CD4-positive, alpha-beta T cell (primary cell): Measurements from ENCODE around the gene THRB. TPM values are rescaled to one million over a fixed set of nuclear protein-coding genes. Genes with fewer than 3 reads are reported as not detected.

Experiments
- ATAC-seq: fragments of 200-7000 bp; cut with Tn5 transposase; one replicate; pipeline ENCODE4 v1.10.0; 2022; ENCODE audit warnings: mild to moderate bottlenecking; ENCODE audit not compliant: poor library complexity
- CTCF ChIA-PET: fragments of 350-600 bp; sonication (Branson Sonifier 250); formaldehyde crosslinking; loops from one replicate; lab custom pipeline; 2021; ENCODE audit warnings: antibody characterized with exemption, inconsistent platforms; lab: Charles Lee
- POLR2A ChIA-PET: fragments of 350-600 bp; sonication (Branson Sonifier 250); formaldehyde crosslinking; loops from one replicate; lab custom pipeline; 2021; ENCODE audit warnings: antibody characterized with exemption, inconsistent platforms; lab: Charles Lee
- DNase-seq, 14 experiments: peaks; one replicate each; pipeline ENCODE4 v3.0.0-alpha.2; 2013 to 2020; ENCODE audit warnings: mixed read lengths in 2 of 14
- H3K27ac ChIP-seq, 2 donors: one replicate each; pipeline versions ENCODE4 v1.5.1 to v1.7.0; 2013; ENCODE audit warnings: low read length in 2 of 2, low read depth in 1 of 2, mild to moderate bottlenecking in 1 of 2
- H3K27me3 ChIP-seq, 2 experiments: 1 replicate in 1 of 2; 2 replicates in 1 of 2; pipeline versions ENCODE4 v1.6.1 to v1.7.0; 2013; ENCODE audit warnings: low read length in 2 of 2, control low read depth in 1 of 2, mild to moderate bottlenecking in 1 of 2, moderate library complexity in 1 of 2; ENCODE audit not compliant: insufficient read depth in 2 of 2, control insufficient read depth in 1 of 2
- H3K36me3 ChIP-seq: one replicate; pipeline ENCODE4 v1.6.1; 2013; ENCODE audit warnings: low read length, control low read depth; ENCODE audit not compliant: insufficient read depth
- H3K4me1 ChIP-seq: one replicate; pipeline ENCODE4 v1.6.1; 2013; ENCODE audit warnings: low read length, control low read depth; ENCODE audit not compliant: insufficient read depth
- H3K4me3 ChIP-seq: one replicate; pipeline ENCODE4 v1.5.1; 2013; ENCODE audit warnings: mild to moderate bottlenecking, low read length, moderate library complexity
- H3K9me3 ChIP-seq, 2 experiments: 1 replicate in 1 of 2; 2 replicates in 1 of 2; pipeline versions ENCODE4 v1.6.1 to v1.7.0; 2013; ENCODE audit warnings: low read length in 2 of 2, mild to moderate bottlenecking in 2 of 2, control low read depth in 1 of 2, moderate library complexity in 1 of 2; ENCODE audit not compliant: control insufficient read depth in 1 of 2, insufficient read depth in 1 of 2
- H3K27ac Mint-ChIP-seq: one replicate; pipeline ENCODE4 v1.8.0; 2020; ENCODE audit warnings: mixed read lengths
- H3K27me3 Mint-ChIP-seq: one replicate; pipeline ENCODE4 v1.8.0; 2021; ENCODE audit warnings: mixed read lengths
- H3K36me3 Mint-ChIP-seq: one replicate; pipeline ENCODE4 v1.8.0; 2021; ENCODE audit warnings: low read depth, mixed read lengths
- H3K4me1 Mint-ChIP-seq: one replicate; pipeline ENCODE4 v1.8.0; 2021; ENCODE audit warnings: low read depth, mixed read lengths
- H3K4me3 Mint-ChIP-seq: one replicate; pipeline ENCODE4 v1.8.0; 2020; ENCODE audit warnings: mild to moderate bottlenecking, mixed read lengths
- H3K9me3 Mint-ChIP-seq: one replicate; pipeline ENCODE4 v1.8.0; 2020; ENCODE audit warnings: mixed read lengths
- intact Hi-C, 2 experiments: fragments of 100-400 bp; cut with DNase I in 1 of 2; cut with micrococcal nuclease in 1 of 2; formaldehyde crosslinking; loops; one replicate each; pipeline versions ENCODE4 v1.15.1 to v1.9.0; 2023 to 2025; cut with DNase I, micrococcal nuclease
- total RNA-seq, 174 experiments: library from RNA in 2 of 174; stranded (reverse) in 2 of 174; gene quantifications; one replicate each; pipeline ENCODE4 v1.2.3 and lab custom pipeline; 2021 to 2026
- TF ChIP-seq, protein P1 (sequence below): fragments of 200-600 bp; IDR thresholded peaks from one replicate; pipeline ENCODE4 v1.8.0; 2022; ENCODE audit warnings: antibody characterized with exemption, mild to moderate bottlenecking

The THRB gene
- total RNA-seq, 2 experiments from 2014 or later = not detected

DNA sequence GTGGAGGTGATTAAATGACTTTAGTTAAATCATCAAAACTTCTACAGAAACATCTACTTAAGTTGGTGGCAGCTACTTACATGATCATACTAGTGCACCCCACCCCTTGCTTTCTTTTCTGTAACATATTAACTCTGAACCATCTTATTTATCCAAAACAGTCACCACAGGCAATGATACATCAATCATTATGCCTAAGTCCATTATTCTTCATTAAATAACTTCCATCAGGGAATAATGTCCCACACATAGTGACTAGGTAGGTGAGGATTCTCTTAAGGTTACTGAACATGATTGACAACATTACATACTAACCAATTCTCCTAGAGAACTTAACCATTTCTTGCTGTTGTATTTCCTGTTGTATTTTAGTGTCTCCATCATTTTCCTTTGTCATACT is 339.4 kb downstream of the THRB start:
- no peaks in the 10 kb centered on the region for H3K36me3 Mint-ChIP-seq
- H3K4me3 ChIP-seq = no peak overlapping the region
- H3K9me3 ChIP-seq = peaks cover 0 to 6% of the 10 kb centered on the region in 2 experiments
- H3K27me3 ChIP-seq = no peaks in the 10 kb centered on the region
- no peak overlapping the region for H3K27ac Mint-ChIP-seq
- no peaks in the 10 kb centered on the region for H3K4me1 Mint-ChIP-seq
- H3K9me3 Mint-ChIP-seq = no peaks in the 10 kb centered on the region
- TF ChIP-seq, protein P1, sequence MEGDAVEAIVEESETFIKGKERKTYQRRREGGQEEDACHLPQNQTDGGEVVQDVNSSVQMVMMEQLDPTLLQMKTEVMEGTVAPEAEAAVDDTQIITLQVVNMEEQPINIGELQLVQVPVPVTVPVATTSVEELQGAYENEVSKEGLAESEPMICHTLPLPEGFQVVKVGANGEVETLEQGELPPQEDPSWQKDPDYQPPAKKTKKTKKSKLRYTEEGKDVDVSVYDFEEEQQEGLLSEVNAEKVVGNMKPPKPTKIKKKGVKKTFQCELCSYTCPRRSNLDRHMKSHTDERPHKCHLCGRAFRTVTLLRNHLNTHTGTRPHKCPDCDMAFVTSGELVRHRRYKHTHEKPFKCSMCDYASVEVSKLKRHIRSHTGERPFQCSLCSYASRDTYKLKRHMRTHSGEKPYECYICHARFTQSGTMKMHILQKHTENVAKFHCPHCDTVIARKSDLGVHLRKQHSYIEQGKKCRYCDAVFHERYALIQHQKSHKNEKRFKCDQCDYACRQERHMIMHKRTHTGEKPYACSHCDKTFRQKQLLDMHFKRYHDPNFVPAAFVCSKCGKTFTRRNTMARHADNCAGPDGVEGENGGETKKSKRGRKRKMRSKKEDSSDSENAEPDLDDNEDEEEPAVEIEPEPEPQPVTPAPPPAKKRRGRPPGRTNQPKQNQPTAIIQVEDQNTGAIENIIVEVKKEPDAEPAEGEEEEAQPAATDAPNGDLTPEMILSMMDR = no peak
- no peaks in the 10 kb centered on the region for H3K4me1 ChIP-seq
- intact Hi-C loops = no loop called here
- ATAC-seq (no peak), DNase-seq (no peak)
- peaks cover 14% of the 10 kb centered on the region for H3K27me3 Mint-ChIP-seq
- H3K4me3 Mint-ChIP-seq = no peak overlapping the region
- no peaks in the 10 kb centered on the region for H3K36me3 ChIP-seq
- ChIA-PET POLR2A (no interaction called here), CTCF (no interaction called here)
- H3K27ac ChIP-seq = no peak overlapping the region

DNA sequence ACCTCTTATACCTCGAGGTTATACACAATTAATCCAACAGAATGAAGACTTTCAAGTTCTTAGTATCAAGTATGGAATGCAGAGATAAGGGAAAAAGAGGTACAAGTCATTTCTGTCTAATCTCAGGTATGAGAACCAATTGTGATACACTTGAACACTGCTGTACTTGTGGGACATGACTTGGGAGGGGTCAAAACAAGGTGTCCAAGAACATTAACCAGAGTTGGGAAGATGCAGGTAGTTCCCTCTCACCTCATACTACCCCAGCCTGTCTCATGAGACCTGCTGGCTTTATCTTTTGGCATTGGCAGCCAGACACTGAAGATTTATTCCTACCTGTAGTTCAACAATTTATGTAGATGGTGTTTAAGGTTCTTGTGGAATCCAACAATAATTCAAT is 339.9 kb downstream of the THRB start:
- DNase-seq = no peak
- no peak overlapping the region for H3K4me3 ChIP-seq
- no peaks in the 10 kb centered on the region for H3K36me3 Mint-ChIP-seq
- TF ChIP-seq, protein P1 = no peak
- H3K36me3 ChIP-seq = no peaks in the 10 kb centered on the region
- intact Hi-C loops = no loop called here
- no peak overlapping the region for H3K4me3 Mint-ChIP-seq
- H3K27ac ChIP-seq = no peak overlapping the region
- H3K4me1 ChIP-seq = no peaks in the 10 kb centered on the region
- ChIA-PET CTCF (no interaction called here), POLR2A (no interaction called here)
- H3K27me3 Mint-ChIP-seq = peaks cover 9% of the 10 kb centered on the region
- H3K4me1 Mint-ChIP-seq = no peaks in the 10 kb centered on the region
- ATAC-seq = no peak
- H3K9me3 Mint-ChIP-seq = no peaks in the 10 kb centered on the region
- no peak overlapping the region for H3K27ac Mint-ChIP-seq
- H3K9me3 ChIP-seq = peaks cover 0 to 6% of the 10 kb centered on the region in 2 experiments
- no peaks in the 10 kb centered on the region for H3K27me3 ChIP-seq

DNA sequence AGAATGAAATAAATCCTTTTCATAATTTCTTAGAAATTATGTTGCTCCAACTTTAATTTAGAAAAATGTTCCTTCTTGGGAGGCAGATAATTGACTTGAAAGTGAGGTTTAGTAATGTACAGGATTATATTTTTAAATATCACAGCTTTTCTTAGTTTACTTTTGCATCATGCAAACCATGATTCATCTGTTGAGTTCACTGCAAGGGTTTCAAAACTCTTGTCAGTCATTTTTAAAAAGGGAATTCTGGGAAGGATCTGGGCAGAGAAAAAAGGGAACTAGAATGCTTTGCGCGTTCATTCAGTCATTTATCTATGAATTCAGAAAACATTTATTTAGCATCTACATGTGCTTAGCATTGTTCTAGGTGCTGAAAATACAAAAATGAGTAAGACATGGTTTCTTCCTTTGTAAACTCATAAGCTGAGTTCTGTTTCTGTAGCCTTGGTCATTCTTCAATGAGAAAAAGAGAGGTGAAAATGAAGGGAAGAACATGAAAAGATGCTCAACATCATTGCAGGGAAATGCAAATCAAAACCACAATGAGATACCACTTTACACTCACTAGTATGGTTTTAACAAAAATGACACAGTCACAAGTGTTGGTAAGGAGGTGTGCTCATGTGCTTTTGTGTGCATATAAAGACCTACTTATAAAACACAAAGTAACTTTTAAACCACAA is 340.5 kb downstream of the THRB start:
- Mint-ChIP-seq H3K36me3 (no peaks in the 10 kb centered on the region), H3K27ac (no peak overlapping the region), H3K4me3 (no peak overlapping the region), H3K4me1 (no peaks in the 10 kb centered on the region), H3K27me3 (peaks cover 7% of the 10 kb centered on the region), H3K9me3 (no peaks in the 10 kb centered on the region)
- ATAC-seq (no peak), DNase-seq (no peak)
- Histone ChIP-seq H3K36me3 (no peaks in the 10 kb centered on the region), H3K27ac (no peak overlapping the region), H3K27me3 (no peaks in the 10 kb centered on the region), H3K4me1 (no peaks in the 10 kb centered on the region), H3K9me3 (peaks cover 0 to 6% of the 10 kb centered on the region in 2 experiments), H3K4me3 (no peak overlapping the region)
- ChIA-PET POLR2A (no interaction called here), CTCF (no interaction called here)
- intact Hi-C loops = no loop called here
- TF ChIP-seq, protein P1 = no peak
